A673 (cell line): ENCODE measurements around the gene KIAA1549.

ENCODE experiments used
- EZH2 ChIP-seq: fragments of 200-600 bp; sonication (generic); IDR thresholded peaks from 2 replicates; pipeline ENCODE4 v1.6.1; 2017; ENCODE audit warnings: borderline replicate concordance, low read depth, mild to moderate bottlenecking, mixed read lengths, antibody characterized with exemption, low read length; ENCODE audit not compliant: poor library complexity, severe bottlenecking
- TF ChIP-seq, protein P1 (sequence below): fragments of 300-800, 200-600 bp; sonication (generic); conservative IDR thresholded peaks from 2 replicates; pipeline ENCODE4 v1.5.1; 2017; ENCODE audit warnings: low read depth, mild to moderate bottlenecking, antibody characterized with exemption, low read length, moderate library complexity, mixed read lengths

DNA sequence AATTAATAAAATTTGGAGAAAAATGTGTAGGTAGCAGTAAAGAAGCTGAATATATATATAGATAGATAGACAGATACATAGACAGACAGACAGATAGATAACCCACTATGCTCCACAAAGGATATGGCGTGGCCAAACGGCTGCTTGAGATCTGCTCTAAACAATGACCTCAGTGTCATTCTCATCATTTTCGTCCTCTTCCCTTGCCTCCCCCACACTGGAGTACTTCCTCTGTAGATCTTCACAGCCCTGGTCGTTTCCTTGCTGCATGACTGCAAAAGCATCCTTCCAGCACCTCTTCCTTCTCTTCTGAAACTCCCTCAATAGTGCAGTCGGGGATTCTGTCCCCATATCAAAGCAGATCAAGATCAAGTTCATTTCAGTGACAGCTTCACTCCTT, 147.6 kb downstream of the KIAA1549 start:
- TF ChIP-seq, protein P1, sequence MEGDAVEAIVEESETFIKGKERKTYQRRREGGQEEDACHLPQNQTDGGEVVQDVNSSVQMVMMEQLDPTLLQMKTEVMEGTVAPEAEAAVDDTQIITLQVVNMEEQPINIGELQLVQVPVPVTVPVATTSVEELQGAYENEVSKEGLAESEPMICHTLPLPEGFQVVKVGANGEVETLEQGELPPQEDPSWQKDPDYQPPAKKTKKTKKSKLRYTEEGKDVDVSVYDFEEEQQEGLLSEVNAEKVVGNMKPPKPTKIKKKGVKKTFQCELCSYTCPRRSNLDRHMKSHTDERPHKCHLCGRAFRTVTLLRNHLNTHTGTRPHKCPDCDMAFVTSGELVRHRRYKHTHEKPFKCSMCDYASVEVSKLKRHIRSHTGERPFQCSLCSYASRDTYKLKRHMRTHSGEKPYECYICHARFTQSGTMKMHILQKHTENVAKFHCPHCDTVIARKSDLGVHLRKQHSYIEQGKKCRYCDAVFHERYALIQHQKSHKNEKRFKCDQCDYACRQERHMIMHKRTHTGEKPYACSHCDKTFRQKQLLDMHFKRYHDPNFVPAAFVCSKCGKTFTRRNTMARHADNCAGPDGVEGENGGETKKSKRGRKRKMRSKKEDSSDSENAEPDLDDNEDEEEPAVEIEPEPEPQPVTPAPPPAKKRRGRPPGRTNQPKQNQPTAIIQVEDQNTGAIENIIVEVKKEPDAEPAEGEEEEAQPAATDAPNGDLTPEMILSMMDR: no peak
- no peak for TF ChIP-seq EZH2
